ENCODE data around the gene ABCB7.
A peak's percentile ranks its signal among the peaks of the same experiment; 100 is the strongest.
"Not testable (repeated sequence)": the region's sequence is repeated elsewhere in the genome, so short reads cannot be mapped to it uniquely, and the experiment has no call there.

The ABCB7 gene

DNA sequence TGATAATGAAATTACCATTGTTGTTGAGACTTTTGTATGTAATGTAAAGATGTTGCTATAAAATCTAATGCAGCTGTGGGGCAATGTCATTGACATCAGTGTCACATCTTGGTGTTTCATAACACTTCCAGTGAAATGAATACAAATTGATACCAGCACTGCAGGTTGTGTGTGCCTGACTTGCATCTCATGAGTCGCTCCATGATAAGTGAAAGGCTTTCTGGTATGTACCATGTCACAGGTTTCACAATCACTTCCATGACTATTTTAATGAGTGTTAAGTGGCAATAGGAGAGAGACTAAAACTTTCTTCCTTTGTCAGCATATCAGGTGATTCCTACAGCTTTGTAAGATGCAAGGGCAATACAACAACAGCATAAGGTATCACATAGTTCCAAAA, 94.4 kb downstream of the ABCB7 start:
- in situ Hi-C loops (cut with MboI; ENCODE audit: low sequenced_read_pairs, unreplicated experiment) = no loop called here
- TF ChIP-seq, protein P1, sequence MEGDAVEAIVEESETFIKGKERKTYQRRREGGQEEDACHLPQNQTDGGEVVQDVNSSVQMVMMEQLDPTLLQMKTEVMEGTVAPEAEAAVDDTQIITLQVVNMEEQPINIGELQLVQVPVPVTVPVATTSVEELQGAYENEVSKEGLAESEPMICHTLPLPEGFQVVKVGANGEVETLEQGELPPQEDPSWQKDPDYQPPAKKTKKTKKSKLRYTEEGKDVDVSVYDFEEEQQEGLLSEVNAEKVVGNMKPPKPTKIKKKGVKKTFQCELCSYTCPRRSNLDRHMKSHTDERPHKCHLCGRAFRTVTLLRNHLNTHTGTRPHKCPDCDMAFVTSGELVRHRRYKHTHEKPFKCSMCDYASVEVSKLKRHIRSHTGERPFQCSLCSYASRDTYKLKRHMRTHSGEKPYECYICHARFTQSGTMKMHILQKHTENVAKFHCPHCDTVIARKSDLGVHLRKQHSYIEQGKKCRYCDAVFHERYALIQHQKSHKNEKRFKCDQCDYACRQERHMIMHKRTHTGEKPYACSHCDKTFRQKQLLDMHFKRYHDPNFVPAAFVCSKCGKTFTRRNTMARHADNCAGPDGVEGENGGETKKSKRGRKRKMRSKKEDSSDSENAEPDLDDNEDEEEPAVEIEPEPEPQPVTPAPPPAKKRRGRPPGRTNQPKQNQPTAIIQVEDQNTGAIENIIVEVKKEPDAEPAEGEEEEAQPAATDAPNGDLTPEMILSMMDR (IDR thresholded peaks at IDR 0.05; ENCODE audit: borderline replicate concordance, control extremely low read depth, extremely low read depth, insufficient read depth, missing control alignments) = no peak
- DNase-seq (ENCODE audit: low spot score) = no peak

DNA sequence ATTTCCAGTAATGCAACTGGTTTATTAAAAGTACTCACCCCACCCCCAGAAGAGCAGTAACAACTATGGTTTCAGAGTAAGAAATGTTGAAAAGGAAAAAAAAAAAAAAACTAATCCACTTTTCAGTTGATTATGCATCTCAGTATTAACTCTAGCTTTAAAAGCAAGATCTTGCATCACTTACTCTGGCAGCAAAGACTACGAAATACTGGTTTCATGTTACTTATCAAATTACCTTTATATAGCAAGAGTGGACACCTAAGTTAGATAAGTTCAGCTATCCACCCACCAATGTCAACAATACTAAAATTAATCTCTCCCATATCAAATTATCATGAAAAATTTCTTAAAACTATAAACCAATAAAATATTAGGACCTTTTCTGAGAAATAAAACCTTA, 105.0 kb downstream of the ABCB7 start:
- no peak for DNase-seq (ENCODE audit: low spot score)
- in situ Hi-C loops (cut with MboI; ENCODE audit: low sequenced_read_pairs, unreplicated experiment) = no loop called here
- TF ChIP-seq, protein P1 (IDR thresholded peaks at IDR 0.05; ENCODE audit: borderline replicate concordance, control extremely low read depth, extremely low read depth, insufficient read depth, missing control alignments) = no peak

DNA sequence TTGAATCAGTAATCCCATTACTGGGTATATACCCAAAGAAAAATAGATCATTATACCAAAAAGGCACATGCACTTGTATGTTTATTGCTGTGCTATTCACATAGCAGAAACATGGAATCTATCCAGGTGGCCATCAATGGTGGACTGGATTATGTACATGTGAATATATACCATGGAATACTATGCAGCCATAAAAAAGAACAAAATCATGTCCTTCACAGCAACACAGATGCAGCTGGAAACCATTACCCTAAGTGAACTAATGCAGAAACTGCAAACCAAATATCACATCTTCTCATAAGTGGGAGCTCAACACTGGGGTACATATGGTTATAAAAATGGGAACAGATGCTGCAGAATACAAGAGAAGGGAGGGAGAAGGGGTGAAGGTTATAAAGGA, 110.7 kb downstream of the ABCB7 start:
- no peak for DNase-seq (ENCODE audit: low spot score)
- in situ Hi-C loops (cut with MboI; ENCODE audit: low sequenced_read_pairs, unreplicated experiment) = no loop called here
- TF ChIP-seq, protein P1 (IDR thresholded peaks at IDR 0.05; ENCODE audit: borderline replicate concordance, control extremely low read depth, extremely low read depth, insufficient read depth, missing control alignments) = no peak

DNA sequence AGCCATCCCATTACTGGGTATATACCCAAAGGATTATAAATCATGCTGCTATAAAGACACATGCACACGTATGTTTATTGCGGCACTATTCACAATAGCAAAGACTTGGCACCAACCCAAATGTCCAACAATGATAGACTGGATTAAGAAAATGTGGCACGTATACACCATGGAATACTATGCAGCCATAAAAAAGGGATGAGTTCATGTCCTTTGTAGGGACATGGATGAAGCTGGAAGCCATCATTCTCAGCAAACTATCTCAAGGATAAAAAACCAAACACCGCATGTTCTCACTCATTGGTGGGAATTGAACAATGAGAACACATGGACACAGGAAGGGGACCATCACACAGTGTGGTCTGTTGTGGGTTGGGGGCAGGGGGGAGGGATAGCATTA, 111.9 kb downstream of the ABCB7 start:
- in situ Hi-C loops (cut with MboI; ENCODE audit: low sequenced_read_pairs, unreplicated experiment); DNase-seq (ENCODE audit: low spot score): not testable (repeated sequence)

DNA sequence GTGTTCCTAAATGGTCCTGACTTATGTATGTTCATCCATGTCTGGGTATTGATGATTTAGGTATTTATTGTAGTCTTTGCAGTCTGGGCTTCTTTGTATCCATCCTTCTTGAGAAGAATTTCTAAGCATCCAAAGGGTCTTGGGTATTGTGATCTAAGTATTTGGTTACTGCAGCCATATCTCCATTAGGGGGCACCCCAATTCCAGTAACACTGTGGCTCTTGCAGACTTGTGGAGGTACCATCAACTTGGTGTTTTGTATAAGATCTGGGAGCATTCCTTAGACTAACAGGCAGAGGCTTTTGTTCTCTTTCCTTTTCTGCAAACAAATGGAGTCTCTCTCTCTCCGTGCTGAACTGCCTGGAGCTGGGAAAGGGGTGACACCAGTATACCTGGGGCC, 117.2 kb downstream of the ABCB7 start:
- TF ChIP-seq, protein P1 (IDR thresholded peaks at IDR 0.05; ENCODE audit: borderline replicate concordance, control extremely low read depth, extremely low read depth, insufficient read depth, missing control alignments) = peak; percentile 46
- in situ Hi-C loops (cut with MboI; ENCODE audit: low sequenced_read_pairs, unreplicated experiment) = no loop called here
- DNase-seq (ENCODE audit: low spot score) = peak; percentile 3
